ENCODE measurements around the gene SERPINA12. TPM values are rescaled to one million over a fixed set of nuclear protein-coding genes. Genes with fewer than 3 reads are reported as not detected.

Gene SERPINA12, protein sequence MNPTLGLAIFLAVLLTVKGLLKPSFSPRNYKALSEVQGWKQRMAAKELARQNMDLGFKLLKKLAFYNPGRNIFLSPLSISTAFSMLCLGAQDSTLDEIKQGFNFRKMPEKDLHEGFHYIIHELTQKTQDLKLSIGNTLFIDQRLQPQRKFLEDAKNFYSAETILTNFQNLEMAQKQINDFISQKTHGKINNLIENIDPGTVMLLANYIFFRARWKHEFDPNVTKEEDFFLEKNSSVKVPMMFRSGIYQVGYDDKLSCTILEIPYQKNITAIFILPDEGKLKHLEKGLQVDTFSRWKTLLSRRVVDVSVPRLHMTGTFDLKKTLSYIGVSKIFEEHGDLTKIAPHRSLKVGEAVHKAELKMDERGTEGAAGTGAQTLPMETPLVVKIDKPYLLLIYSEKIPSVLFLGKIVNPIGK
- total RNA-seq (not detected), polyA plus RNA-seq (not detected)
- long read RNA-seq, donor 1, result 0 reads
- long read RNA-seq, donor 2, result 0 reads

DNA sequence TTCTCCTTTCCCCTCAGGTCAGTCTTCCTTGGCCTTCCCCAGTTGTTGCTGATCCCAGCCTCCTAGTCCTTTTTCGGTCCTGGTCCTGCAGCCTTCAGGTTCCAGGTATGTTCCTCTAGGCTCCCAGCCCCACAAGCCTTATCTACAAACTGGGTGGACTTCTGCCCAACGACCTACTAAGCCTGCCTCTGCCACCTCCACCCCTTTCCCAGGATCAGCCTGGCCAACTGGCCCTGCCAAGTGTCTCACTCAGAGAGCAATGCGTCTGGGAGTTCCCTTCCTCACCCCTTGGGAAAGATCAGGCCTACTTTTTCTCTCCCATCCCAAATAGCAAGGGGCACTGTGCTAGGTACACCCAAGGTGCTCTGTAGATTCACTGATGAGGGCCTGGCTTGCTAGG lies at the start of gene SERPINA12:
SERPINA12 (minus strand) TSS at position 114 of the 400 bp plus-strand sequence. CDS start 11,072 bp downstream, outside the sequence.
- 57 to 70% (median 61%) methylated on average over 3 of the region's 3 CpGs for WGBS, 3 donors
- H3K27ac ChIP-seq, result no peak within 1 kb of the TSS
- H3K4me1 ChIP-seq, result no peaks in the 10 kb centered on the region
- DNase-seq (no peak), ATAC-seq (no peak)
- no peaks in the 10 kb centered on the region for H3K9me3 ChIP-seq
- H3K4me3 ChIP-seq, result no peak within 1 kb of the TSS
- H3K27me3 ChIP-seq (ENCODE audit: insufficient read depth in 3 of 3, low read length in 2 of 3), result no peaks in the 10 kb centered on the region
- intact Hi-C loops (cut with DNase I), result no loop called here
- TF ChIP-seq, protein P1, sequence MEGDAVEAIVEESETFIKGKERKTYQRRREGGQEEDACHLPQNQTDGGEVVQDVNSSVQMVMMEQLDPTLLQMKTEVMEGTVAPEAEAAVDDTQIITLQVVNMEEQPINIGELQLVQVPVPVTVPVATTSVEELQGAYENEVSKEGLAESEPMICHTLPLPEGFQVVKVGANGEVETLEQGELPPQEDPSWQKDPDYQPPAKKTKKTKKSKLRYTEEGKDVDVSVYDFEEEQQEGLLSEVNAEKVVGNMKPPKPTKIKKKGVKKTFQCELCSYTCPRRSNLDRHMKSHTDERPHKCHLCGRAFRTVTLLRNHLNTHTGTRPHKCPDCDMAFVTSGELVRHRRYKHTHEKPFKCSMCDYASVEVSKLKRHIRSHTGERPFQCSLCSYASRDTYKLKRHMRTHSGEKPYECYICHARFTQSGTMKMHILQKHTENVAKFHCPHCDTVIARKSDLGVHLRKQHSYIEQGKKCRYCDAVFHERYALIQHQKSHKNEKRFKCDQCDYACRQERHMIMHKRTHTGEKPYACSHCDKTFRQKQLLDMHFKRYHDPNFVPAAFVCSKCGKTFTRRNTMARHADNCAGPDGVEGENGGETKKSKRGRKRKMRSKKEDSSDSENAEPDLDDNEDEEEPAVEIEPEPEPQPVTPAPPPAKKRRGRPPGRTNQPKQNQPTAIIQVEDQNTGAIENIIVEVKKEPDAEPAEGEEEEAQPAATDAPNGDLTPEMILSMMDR (IDR thresholded peaks at IDR 0.05), result no peak
- no peaks in the 10 kb centered on the region for H3K36me3 ChIP-seq (ENCODE audit: insufficient read depth in 1 of 2, low read depth in 1 of 2)

DNA sequence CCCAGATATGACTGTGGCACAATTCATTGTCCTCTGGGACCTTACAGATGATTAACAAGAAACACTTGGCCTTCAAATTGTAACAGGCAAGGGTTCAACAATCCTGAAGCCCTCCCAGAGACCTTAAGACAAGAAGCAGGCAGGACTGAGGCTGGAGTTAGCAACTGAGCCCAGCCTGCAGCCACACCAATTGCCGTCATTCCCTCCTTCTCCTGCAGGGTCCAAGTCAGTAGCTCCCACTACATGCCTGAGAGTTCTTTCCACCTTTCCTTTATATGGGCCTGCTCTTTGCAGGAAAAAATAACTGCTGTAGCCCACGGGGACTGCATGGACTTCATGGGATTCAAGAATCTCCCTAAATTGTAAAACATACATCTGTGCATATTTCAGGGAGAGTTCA lies 49.6 kb upstream of the SERPINA12 start:
- intact Hi-C loops (cut with DNase I), result no loop called here
- WGBS, 3 donors, result 82 to 88% (median 85%) methylated on average over 2 of the region's 2 CpGs
- DNase-seq (no peak), ATAC-seq (no peak)
- no peaks in the 10 kb centered on the region for H3K4me1 ChIP-seq
- no peaks in the 10 kb centered on the region for H3K36me3 ChIP-seq (ENCODE audit: insufficient read depth in 1 of 2, low read depth in 1 of 2)
- H3K9me3 ChIP-seq, result no peaks in the 10 kb centered on the region
- TF ChIP-seq, protein P1 (IDR thresholded peaks at IDR 0.05), result no peak
- H3K4me3 ChIP-seq, result no peak overlapping the region
- no peak overlapping the region for H3K27ac ChIP-seq
- H3K27me3 ChIP-seq (ENCODE audit: insufficient read depth in 3 of 3, low read length in 2 of 3), result no peaks in the 10 kb centered on the region

- DNase-seq (no peak), ATAC-seq (no peak)
- Histone ChIP-seq H3K9me3 (no peaks in the 10 kb centered on the region), H3K4me3 (no peak overlapping the region), H3K36me3 (ENCODE audit: insufficient read depth in 1 of 2, low read depth in 1 of 2) (no peaks in the 10 kb centered on the region), H3K27ac (no peak overlapping the region), H3K4me1 (no peaks in the 10 kb centered on the region), H3K27me3 (ENCODE audit: insufficient read depth in 3 of 3, low read length in 2 of 3) (no peaks in the 10 kb centered on the region)
- 91 to 97% (median 97%) methylated on average over 1 of the region's 1 CpG for WGBS, 3 donors
- intact Hi-C loops (cut with DNase I), result no loop called here
- TF ChIP-seq, protein P1 (IDR thresholded peaks at IDR 0.05), result no peak
These were observed 48.1 kb upstream of the SERPINA12 start for GRCh38 chr14:94557327-94557726.

- Histone ChIP-seq H3K36me3 (ENCODE audit: insufficient read depth in 1 of 2, low read depth in 1 of 2) (no peaks in the 10 kb centered on the region), H3K27ac (no peak overlapping the region), H3K4me3 (no peak overlapping the region), H3K4me1 (no peaks in the 10 kb centered on the region), H3K27me3 (ENCODE audit: insufficient read depth in 3 of 3, low read length in 2 of 3) (no peaks in the 10 kb centered on the region), H3K9me3 (no peaks in the 10 kb centered on the region)
- TF ChIP-seq, protein P1 (IDR thresholded peaks at IDR 0.05), result no peak
- ATAC-seq (no peak), DNase-seq (no peak)
- WGBS, 3 donors, result 79 to 88% (median 82%) methylated on average over 9 of the region's 9 CpGs
- intact Hi-C loops (cut with DNase I), result no loop called here
These were observed 46.7 kb upstream of the SERPINA12 start for GRCh38 chr14:94555991-94556390.

Data from psoas muscle (tissue), 8 donors.